OCI-LY1 (cell line): ENCODE measurements around the gene DGCR8.

Experiments
- EZH2 ChIP-seq: fragments of 200-600 bp; sonication (generic), shearing (Covaris generic); IDR thresholded peaks from 2 replicates; pipeline ENCODE4 v1.8.0; 2017; ENCODE audit warnings: borderline replicate concordance, mixed run types, mild to moderate bottlenecking, antibody characterized with exemption, low read length, moderate library complexity, mixed read lengths
- TF ChIP-seq, protein P1 (sequence below): fragments of 200-600 bp; sonication (generic), shearing (Covaris generic); IDR thresholded peaks from 2 replicates; pipeline ENCODE4 v1.5.1; 2017; ENCODE audit warnings: mild to moderate bottlenecking, antibody characterized with exemption, low read length, moderate library complexity, mixed read lengths

DNA sequence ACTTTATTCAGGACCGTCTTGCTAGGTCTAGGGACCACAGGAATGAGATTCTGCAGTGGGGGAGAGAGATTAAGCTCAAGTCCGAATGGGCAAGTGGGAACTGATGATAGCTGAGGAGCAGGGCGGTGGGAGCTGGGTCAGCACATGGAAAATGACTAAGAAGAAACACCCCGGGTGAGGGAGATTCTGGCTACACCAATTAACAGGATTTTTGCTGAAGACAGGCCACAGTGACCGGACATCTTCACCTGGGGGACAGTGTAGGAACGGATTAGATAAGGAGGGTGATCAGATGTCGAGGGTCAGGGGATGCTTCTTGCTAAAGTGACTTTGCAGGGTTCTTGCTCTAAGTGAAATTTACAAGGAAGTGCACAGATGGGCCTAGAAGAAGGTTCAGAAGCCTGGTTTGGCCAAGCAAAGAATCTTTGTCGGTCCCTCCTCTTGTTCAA lies 8.5 kb upstream of the DGCR8 start:
- TF ChIP-seq, protein P1, sequence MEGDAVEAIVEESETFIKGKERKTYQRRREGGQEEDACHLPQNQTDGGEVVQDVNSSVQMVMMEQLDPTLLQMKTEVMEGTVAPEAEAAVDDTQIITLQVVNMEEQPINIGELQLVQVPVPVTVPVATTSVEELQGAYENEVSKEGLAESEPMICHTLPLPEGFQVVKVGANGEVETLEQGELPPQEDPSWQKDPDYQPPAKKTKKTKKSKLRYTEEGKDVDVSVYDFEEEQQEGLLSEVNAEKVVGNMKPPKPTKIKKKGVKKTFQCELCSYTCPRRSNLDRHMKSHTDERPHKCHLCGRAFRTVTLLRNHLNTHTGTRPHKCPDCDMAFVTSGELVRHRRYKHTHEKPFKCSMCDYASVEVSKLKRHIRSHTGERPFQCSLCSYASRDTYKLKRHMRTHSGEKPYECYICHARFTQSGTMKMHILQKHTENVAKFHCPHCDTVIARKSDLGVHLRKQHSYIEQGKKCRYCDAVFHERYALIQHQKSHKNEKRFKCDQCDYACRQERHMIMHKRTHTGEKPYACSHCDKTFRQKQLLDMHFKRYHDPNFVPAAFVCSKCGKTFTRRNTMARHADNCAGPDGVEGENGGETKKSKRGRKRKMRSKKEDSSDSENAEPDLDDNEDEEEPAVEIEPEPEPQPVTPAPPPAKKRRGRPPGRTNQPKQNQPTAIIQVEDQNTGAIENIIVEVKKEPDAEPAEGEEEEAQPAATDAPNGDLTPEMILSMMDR, result no peak
- TF ChIP-seq EZH2, result no peak
